Esophagus muscularis mucosa (tissue), 4 donors: Measurements from ENCODE around the gene TMPRSS4. TPM values are rescaled to one million over a fixed set of nuclear protein-coding genes. Genes with fewer than 3 reads are reported as not detected.

Source experiments
- DNase-seq: peaks from one replicate; pipeline ENCODE4 v3.0.0-alpha.2; 2017; ENCODE audit errors: extremely low spot score
- H3K27ac ChIP-seq, 4 donors: fragments of 200-600 bp; sonication (generic); replicated peaks in 1 of 4; 1 replicate in 3 of 4; 2 replicates in 1 of 4; pipeline ENCODE4 v1.5.1; 2016 to 2019; ENCODE audit warnings: mild to moderate bottlenecking in 1 of 4
- H3K27me3 ChIP-seq, 4 donors: fragments of 200-600 bp; sonication (generic); one replicate each; pipeline versions ENCODE4 v1.5.1 to v1.6.0; 2016 to 2019
- H3K36me3 ChIP-seq, 4 donors: fragments of 200-600 bp; sonication (generic); one replicate each; pipeline ENCODE4 v1.5.1; 2016 to 2019
- H3K4me1 ChIP-seq, 4 donors: fragments of 200-600 bp; sonication (generic); one replicate each; pipeline ENCODE4 v1.5.1; 2016 to 2019
- H3K4me3 ChIP-seq, 4 donors: fragments of 200-600 bp; sonication (generic); 1 replicate in 2 of 4; 2 replicates in 2 of 4; pipeline ENCODE4 v1.5.1; 2016 to 2019; ENCODE audit warnings: mild to moderate bottlenecking in 4 of 4, moderate library complexity in 1 of 4
- H3K9me3 ChIP-seq, 4 donors: fragments of 200-600 bp; sonication (generic); 1 replicate in 3 of 4; 2 replicates in 1 of 4; pipeline ENCODE4 v1.5.1; 2016 to 2019
- CTCF ChIP-seq, 3 experiments: fragments of 200-600 bp in 2 of 3; fragments of 450-650 bp in 1 of 3; sonication (generic) in 2 of 3; IDR thresholded peaks; one replicate each; pipeline ENCODE4 v1.5.1; 2017 to 2019; ENCODE audit warnings: antibody characterized with exemption in 3 of 3, mild to moderate bottlenecking in 2 of 3, moderate library complexity in 1 of 3
- EP300 ChIP-seq: sonication (generic); formaldehyde crosslinking; IDR thresholded peaks from one replicate; pipeline ENCODE4 v1.6.1; 2017; ENCODE audit warnings: antibody characterized with exemption
- POLR2A ChIP-seq: fragments of 450-650 bp; IDR thresholded peaks from one replicate; pipeline ENCODE4 v1.6.1; 2017; ENCODE audit warnings: antibody characterized with exemption, moderate library complexity, mild to moderate bottlenecking, low read depth
- POLR2AphosphoS5 ChIP-seq, 2 donors: sonication (generic); formaldehyde crosslinking; IDR thresholded peaks; one replicate each; pipeline ENCODE4 v1.6.1; 2017; ENCODE audit warnings: antibody characterized with exemption in 2 of 2
- WGBS: methylation state at CpG from one replicate; pipeline ENCODE4 v1.1.5; 2018; 5-methylcytosine and 5-hydroxymethylcytosine counted together
- intact Hi-C: fragments of 100-400 bp; cut with DNase I; formaldehyde crosslinking; loops from one replicate; pipeline ENCODE4 v1.15.1; 2023
- total RNA-seq, 4 donors: library from RNA; depleted of rRNA; stranded (reverse); fragments of >200 nt; gene quantifications; one replicate each; pipeline versions ENCODE4 v1.1.0 to v1.2.1, GENCODE V29; 2016

TMPRSS4 gene
- total RNA-seq, 4 donors from 2014 or later, result 0.17 to 0.33 (median 0.26) TPM; not detected in 1

- Histone ChIP-seq H3K4me3 (no peak overlapping the region), H3K4me1 (peaks cover 0 to 8% (median 7%) of the 10 kb centered on the region in 4 donors), H3K27me3 (peaks cover 0 to 33% (median 0%) of the 10 kb centered on the region in 4 donors), H3K9me3 (no peaks in the 10 kb centered on the region), H3K36me3 (peaks cover 0 to 9% (median 4%) of the 10 kb centered on the region in 4 donors), H3K27ac (no peak overlapping the region)
- TF ChIP-seq CTCF (IDR thresholded peaks at IDR 0.05) (no peak), EP300 (no peak), POLR2AphosphoS5 (IDR thresholded peaks at IDR 0.05) (no peak), POLR2A (no peak)
- WGBS, result 91% methylated on average over 1 of the region's 2 CpGs
- no peak for DNase-seq
- intact Hi-C loops, result no loop called here
Observed at GRCh38 chr11:118164885-118165284, 88.0 kb downstream of the TMPRSS4 start.

- Histone ChIP-seq H3K36me3 (peaks cover 0 to 9% (median 4%) of the 10 kb centered on the region in 4 donors), H3K4me1 (peaks cover 7 to 19% (median 18%) of the 10 kb centered on the region in 4 donors), H3K9me3 (no peaks in the 10 kb centered on the region), H3K27me3 (peaks cover 0 to 26% (median 0%) of the 10 kb centered on the region in 4 donors), H3K4me3 (no peak overlapping the region), H3K27ac (no peak overlapping the region)
- intact Hi-C loops, result no loop called here
- 87% methylated on average over 8 of the region's 17 CpGs for WGBS
- DNase-seq, result no peak
- TF ChIP-seq CTCF (IDR thresholded peaks at IDR 0.05) (no peak), POLR2AphosphoS5 (IDR thresholded peaks at IDR 0.05) (no peak)
Observed at GRCh38 chr11:118166641-118167040, 89.8 kb downstream of the TMPRSS4 start.

DNA sequence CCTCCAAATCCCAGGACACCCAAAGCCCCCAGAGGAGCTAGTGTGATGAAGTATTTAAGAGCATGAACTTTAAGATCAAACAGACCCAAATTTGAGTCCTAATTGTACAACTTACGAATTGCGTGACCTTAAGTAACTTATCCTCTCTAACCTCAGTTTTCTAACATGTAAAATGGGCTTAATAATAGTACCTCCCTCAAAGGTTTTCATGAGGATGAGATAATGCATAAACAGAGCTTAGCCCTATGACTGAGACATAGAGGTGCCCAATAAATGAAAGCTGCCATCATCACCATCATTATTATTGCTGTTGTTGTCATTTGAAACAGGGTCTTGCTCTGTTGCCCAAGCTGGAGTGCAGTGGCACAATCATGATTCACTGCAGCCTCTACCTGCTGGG lies 90.4 kb downstream of the TMPRSS4 start:
- no peak for DNase-seq
- peaks cover 11 to 24% (median 22%) of the 10 kb centered on the region in 4 donors for H3K4me1 ChIP-seq
- peaks cover 0 to 9% (median 4%) of the 10 kb centered on the region in 4 donors for H3K36me3 ChIP-seq
- 88% methylated on average over 2 of the region's 2 CpGs for WGBS
- H3K9me3 ChIP-seq, result no peaks in the 10 kb centered on the region
- intact Hi-C loops, result no loop called here
- H3K27ac ChIP-seq, result no peak overlapping the region
- no peak overlapping the region for H3K4me3 ChIP-seq
- TF ChIP-seq POLR2AphosphoS5 (IDR thresholded peaks at IDR 0.05) (no peak), CTCF (IDR thresholded peaks at IDR 0.05) (no peak), POLR2A (no peak), EP300 (no peak)
- peaks cover 0 to 20% (median 0%) of the 10 kb centered on the region in 4 donors for H3K27me3 ChIP-seq

GRCh38 chr11:118167906-118168305 lies 91.0 kb downstream of the TMPRSS4 start:
- H3K4me1 ChIP-seq, result peaks cover 11 to 24% (median 22%) of the 10 kb centered on the region in 4 donors
- intact Hi-C loops, result no loop called here
- WGBS, result 91% methylated on average over 11 of the region's 12 CpGs
- H3K27me3 ChIP-seq, result peaks cover 0 to 16% (median 0%) of the 10 kb centered on the region in 4 donors
- DNase-seq, result no peak
- peaks cover 0 to 9% (median 4%) of the 10 kb centered on the region in 4 donors for H3K36me3 ChIP-seq
- no peak for TF ChIP-seq CTCF (IDR thresholded peaks at IDR 0.05)
- TF ChIP-seq POLR2A, result no peak
- TF ChIP-seq POLR2AphosphoS5 (IDR thresholded peaks at IDR 0.05), result no peak
- no peak for TF ChIP-seq EP300
- no peak overlapping the region for H3K27ac ChIP-seq
- H3K9me3 ChIP-seq, result no peaks in the 10 kb centered on the region
- H3K4me3 ChIP-seq, result no peak overlapping the region

- H3K4me1 ChIP-seq, result peaks cover 11 to 24% (median 22%) of the 10 kb centered on the region in 4 donors
- H3K27me3 ChIP-seq, result peaks cover 0 to 16% (median 0%) of the 10 kb centered on the region in 4 donors
- TF ChIP-seq POLR2A, result no peak
- no peak for TF ChIP-seq CTCF (IDR thresholded peaks at IDR 0.05)
- no peak for TF ChIP-seq POLR2AphosphoS5 (IDR thresholded peaks at IDR 0.05)
- no peak for TF ChIP-seq EP300
- H3K27ac ChIP-seq, result no peak overlapping the region
- no peak for DNase-seq
- no peaks in the 10 kb centered on the region for H3K9me3 ChIP-seq
- WGBS, result 81% methylated on average over 4 of the region's 8 CpGs
- intact Hi-C loops, result no loop called here
- peaks cover 0 to 9% (median 4%) of the 10 kb centered on the region in 4 donors for H3K36me3 ChIP-seq
- H3K4me3 ChIP-seq, result no peak overlapping the region
Observed at GRCh38 chr11:118168316-118168715, 91.4 kb downstream of the TMPRSS4 start.
